Measurements from ENCODE around the gene FAM222B.

FAM222B gene

GRCh38 chr17:28744972-28745785 lies 97.4 kb downstream of the FAM222B start (continued):
- TF ChIP-seq GLIS2 (tag by site-specific recombination; IDR thresholded peaks at IDR 0.05) (peak; percentile 48), ZNF398 (tag by site-specific recombination; IDR thresholded peaks at IDR 0.05) (peak; percentile 88), ZNF704 (tag by site-specific recombination; IDR thresholded peaks at IDR 0.05) (no peak), ZNF76 (tag by site-specific recombination; IDR thresholded peaks at IDR 0.05; ENCODE audit: borderline replicate concordance, low read depth) (no peak), ZNF19 (tag by site-specific recombination; IDR thresholded peaks at IDR 0.05; ENCODE audit: low read depth) (no peak), ZNF223 (tag by site-specific recombination; IDR thresholded peaks at IDR 0.05) (no peak), ZNF610 (tag by site-specific recombination; IDR thresholded peaks at IDR 0.05; ENCODE audit: borderline replicate concordance) (no peak), HIC1 (tag by site-specific recombination; IDR thresholded peaks at IDR 0.05) (no peak), ZNF423 (tag by site-specific recombination; IDR thresholded peaks at IDR 0.05) (0 out of 2 replicates have a peak, but pooled peaks have one; percentile 7), PRDM4 (tag by site-specific recombination; IDR thresholded peaks at IDR 0.05) (peak; percentile 43; the same call in 1 of the 2 replicates), ZSCAN18 (tag by site-specific recombination; IDR thresholded peaks at IDR 0.05) (no peak), AEBP2 (tag by site-specific recombination; IDR thresholded peaks at IDR 0.05; ENCODE audit: borderline replicate concordance) (no peak), ZNF248 (tag by site-specific recombination; IDR thresholded peaks at IDR 0.05) (no peak), ZNF16 (tag by site-specific recombination; IDR thresholded peaks at IDR 0.05; ENCODE audit: low read depth) (0 out of 2 replicates have a peak, but pooled peaks have one; percentile 50), ZNF600 (tag by site-specific recombination; IDR thresholded peaks at IDR 0.05) (peak; percentile 72), ZNF133 (tag by site-specific recombination; IDR thresholded peaks at IDR 0.05) (no peak), ZNF37A (tag by site-specific recombination; IDR thresholded peaks at IDR 0.05) (no peak), ZNF747 (tag by site-specific recombination; IDR thresholded peaks at IDR 0.05) (no peak), ZBTB26 (tag by site-specific recombination; optimal IDR thresholded peaks at IDR 0.05) (peak; percentile 13), ZBTB11 (tag by site-specific recombination; conservative IDR thresholded peaks at IDR 0.05; ENCODE audit: low read depth) (no peak; the same call in 1 of the 2 replicates), ZIC2 (tag by site-specific recombination; IDR thresholded peaks at IDR 0.05) (peak; percentile 65), KLF16 (tag by site-specific recombination; IDR thresholded peaks at IDR 0.05) (no peak), KLF8 (tag by site-specific recombination; IDR thresholded peaks at IDR 0.05) (no peak; the same call in 1 of the 2 replicates)

Measured in HEK293 (cell line).